HCT116 (cell line): ENCODE data around the gene SAMD4B.

Experiments
- POLR2A ChIP-seq: IDR thresholded peaks from 2 replicates; pipeline ENCODE4 v1.7.0; 2011; ENCODE audit warnings: borderline replicate concordance; ENCODE audit not compliant: insufficient read depth, insufficient read length; ENCODE audit errors: extremely low read depth
- POLR2AphosphoS5 ChIP-seq: IDR thresholded peaks from 2 replicates; pipeline ENCODE4 v1.6.1; 2011; ENCODE audit warnings: mild to moderate bottlenecking, low read depth, low read length, moderate library complexity
- TF ChIP-seq, protein P1 (sequence below), 3 experiments: fragments of 200-600 bp in 1 of 3; sonication (generic) in 1 of 3; IDR thresholded peaks in 2 of 3; conservative IDR thresholded peaks in 1 of 3; 2 replicates each; pipeline ENCODE4 v1.5.1; 2012 to 2017; ENCODE audit warnings: low read depth in 2 of 3, low read length in 2 of 3, antibody characterized with exemption in 1 of 3, borderline replicate concordance in 1 of 3, control low read depth in 1 of 3, mild to moderate bottlenecking in 1 of 3, mixed read lengths in 1 of 3, mixed run types in 1 of 3, moderate library complexity in 1 of 3; ENCODE audit not compliant: insufficient read depth in 1 of 3

DNA sequence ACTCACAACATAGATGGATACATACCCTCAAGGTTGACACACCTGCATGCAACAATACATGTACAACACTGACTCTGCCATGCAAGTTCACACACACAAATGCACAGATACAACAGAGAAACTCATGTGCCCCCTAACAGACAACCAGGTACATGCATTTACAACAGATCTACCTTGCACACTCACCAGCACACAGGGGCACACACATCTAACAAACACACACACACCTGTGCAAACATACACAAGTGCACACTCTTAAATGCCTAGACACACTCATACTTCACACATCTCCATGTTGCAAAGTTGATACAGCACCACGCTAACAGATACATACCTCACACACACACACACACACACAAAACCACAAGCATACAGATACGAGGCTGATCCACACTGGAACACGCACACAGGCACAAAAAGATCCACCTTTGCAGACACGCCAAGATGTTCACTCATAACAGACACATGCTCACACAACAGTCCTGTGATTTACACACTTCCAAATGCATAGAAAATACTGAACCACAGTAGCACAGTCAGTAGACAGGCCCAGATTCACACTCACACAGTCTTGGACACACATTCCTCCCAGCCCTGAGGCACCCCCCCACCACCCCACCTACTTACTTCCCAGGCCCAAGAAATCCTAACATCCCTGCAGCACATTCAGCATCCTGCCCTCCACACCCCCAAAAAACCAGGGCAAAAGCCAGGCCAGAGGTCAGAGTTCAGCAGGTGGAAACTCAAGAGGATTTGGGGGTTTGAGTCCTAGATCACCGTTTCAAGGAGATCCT is 22.9 kb upstream of the SAMD4B start:
- TF ChIP-seq, protein P1, sequence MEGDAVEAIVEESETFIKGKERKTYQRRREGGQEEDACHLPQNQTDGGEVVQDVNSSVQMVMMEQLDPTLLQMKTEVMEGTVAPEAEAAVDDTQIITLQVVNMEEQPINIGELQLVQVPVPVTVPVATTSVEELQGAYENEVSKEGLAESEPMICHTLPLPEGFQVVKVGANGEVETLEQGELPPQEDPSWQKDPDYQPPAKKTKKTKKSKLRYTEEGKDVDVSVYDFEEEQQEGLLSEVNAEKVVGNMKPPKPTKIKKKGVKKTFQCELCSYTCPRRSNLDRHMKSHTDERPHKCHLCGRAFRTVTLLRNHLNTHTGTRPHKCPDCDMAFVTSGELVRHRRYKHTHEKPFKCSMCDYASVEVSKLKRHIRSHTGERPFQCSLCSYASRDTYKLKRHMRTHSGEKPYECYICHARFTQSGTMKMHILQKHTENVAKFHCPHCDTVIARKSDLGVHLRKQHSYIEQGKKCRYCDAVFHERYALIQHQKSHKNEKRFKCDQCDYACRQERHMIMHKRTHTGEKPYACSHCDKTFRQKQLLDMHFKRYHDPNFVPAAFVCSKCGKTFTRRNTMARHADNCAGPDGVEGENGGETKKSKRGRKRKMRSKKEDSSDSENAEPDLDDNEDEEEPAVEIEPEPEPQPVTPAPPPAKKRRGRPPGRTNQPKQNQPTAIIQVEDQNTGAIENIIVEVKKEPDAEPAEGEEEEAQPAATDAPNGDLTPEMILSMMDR (IDR thresholded peaks at IDR 0.05 in 2 of 3, conservative IDR thresholded peaks at IDR 0.05 in 1 of 3; ENCODE audit: borderline replicate concordance in 1 of 3, insufficient read depth in 1 of 3, low read depth in 2 of 3, low read length in 2 of 3): no peak
- TF ChIP-seq POLR2A: no peak
- TF ChIP-seq POLR2AphosphoS5: no peak
